ACC112 (cell line): ENCODE results near the gene SPATA4.

ENCODE experiments used
- H2AFZ ChIP-seq: fragments of 200-600 bp; sonication (generic); one replicate; pipeline ENCODE4 v1.6.0; 2017; ENCODE audit warnings: antibody characterized with exemption, low read length; ENCODE audit not compliant: unreplicated experiment
- H3K27ac ChIP-seq: fragments of 200-600 bp; sonication (generic); 2 replicates; pipeline ENCODE4 v1.5.1; 2014; ENCODE audit warnings: low read depth, mild to moderate bottlenecking, antibody characterized with exemption, low read length, moderate library complexity
- H3K27me3 ChIP-seq: fragments of 200-600 bp; sonication (generic); 2 replicates; pipeline ENCODE4 v1.6.1; 2014; ENCODE audit warnings: mild to moderate bottlenecking, antibody characterized with exemption, low read length, moderate library complexity, mixed read lengths; ENCODE audit not compliant: insufficient read depth
- H3K36me3 ChIP-seq: fragments of 200-600 bp; sonication (generic); 2 replicates; pipeline ENCODE4 v1.6.1; 2016; ENCODE audit warnings: mild to moderate bottlenecking, antibody characterized with exemption, low read length, moderate library complexity, mixed read lengths; ENCODE audit not compliant: insufficient read depth
- H3K4me1 ChIP-seq: fragments of 200-600 bp; sonication (generic); one replicate; pipeline ENCODE4 v1.6.1; 2016; ENCODE audit warnings: low read length, mixed read lengths; ENCODE audit not compliant: insufficient read depth, unreplicated experiment, control insufficient read depth
- H3K4me3 ChIP-seq: fragments of 200-600 bp; sonication (generic); 2 replicates; pipeline ENCODE4 v1.5.1; 2014; ENCODE audit warnings: mild to moderate bottlenecking, low read depth, low read length
- H3K79me2 ChIP-seq: fragments of 200-600 bp; sonication (generic); one replicate; pipeline ENCODE4 v1.6.0; 2016; ENCODE audit warnings: low read length; ENCODE audit not compliant: control insufficient read depth, unreplicated experiment, insufficient read depth

SPATA4 gene

GRCh38 chr4:176149680-176150355, 45.6 kb downstream of the SPATA4 start:
- H3K27ac ChIP-seq, result no peak overlapping the region
- no peaks in the 10 kb centered on the region for H3K79me2 ChIP-seq
- no peaks in the 10 kb centered on the region for H3K36me3 ChIP-seq
- no peaks in the 10 kb centered on the region for H3K4me1 ChIP-seq
- no peak overlapping the region for H3K4me3 ChIP-seq
- peak overlapping the region; percentile 36 for H2AFZ ChIP-seq
- H3K27me3 ChIP-seq, result no peaks in the 10 kb centered on the region

- Histone ChIP-seq H2AFZ (no peak overlapping the region), H3K27ac (no peak overlapping the region), H3K79me2 (no peaks in the 10 kb centered on the region), H3K4me3 (no peak overlapping the region), H3K27me3 (no peaks in the 10 kb centered on the region), H3K36me3 (no peaks in the 10 kb centered on the region), H3K4me1 (no peaks in the 10 kb centered on the region)
These were observed 53.1 kb downstream of the SPATA4 start for GRCh38 chr4:176142253-176142652.

GRCh38 chr4:176139518-176139917, 55.9 kb downstream of the SPATA4 start:
- H3K79me2 ChIP-seq, result no peaks in the 10 kb centered on the region
- no peak overlapping the region for H3K27ac ChIP-seq
- no peaks in the 10 kb centered on the region for H3K4me1 ChIP-seq
- H3K27me3 ChIP-seq, result no peaks in the 10 kb centered on the region
- H2AFZ ChIP-seq, result no peak overlapping the region
- no peaks in the 10 kb centered on the region for H3K36me3 ChIP-seq
- no peak overlapping the region for H3K4me3 ChIP-seq

GRCh38 chr4:176137631-176138030, 57.8 kb downstream of the SPATA4 start:
- no peak overlapping the region for H3K4me3 ChIP-seq
- H3K36me3 ChIP-seq, result no peaks in the 10 kb centered on the region
- no peaks in the 10 kb centered on the region for H3K79me2 ChIP-seq
- no peaks in the 10 kb centered on the region for H3K4me1 ChIP-seq
- no peak overlapping the region for H3K27ac ChIP-seq
- H3K27me3 ChIP-seq, result no peaks in the 10 kb centered on the region
- no peak overlapping the region for H2AFZ ChIP-seq

- Histone ChIP-seq H3K79me2 (no peaks in the 10 kb centered on the region), H3K27me3 (no peaks in the 10 kb centered on the region), H3K4me3 (peak overlapping the region; percentile 4; the same call in 1 of the 2 replicates), H3K36me3 (no peaks in the 10 kb centered on the region), H3K4me1 (no peaks in the 10 kb centered on the region), H3K27ac (no peak overlapping the region), H2AFZ (peak overlapping the region; percentile 10)
These were observed 60.7 kb downstream of the SPATA4 start for GRCh38 chr4:176134670-176135069.
